ENCODE measurements around the gene TIPRL.

TIPRL gene

DNA sequence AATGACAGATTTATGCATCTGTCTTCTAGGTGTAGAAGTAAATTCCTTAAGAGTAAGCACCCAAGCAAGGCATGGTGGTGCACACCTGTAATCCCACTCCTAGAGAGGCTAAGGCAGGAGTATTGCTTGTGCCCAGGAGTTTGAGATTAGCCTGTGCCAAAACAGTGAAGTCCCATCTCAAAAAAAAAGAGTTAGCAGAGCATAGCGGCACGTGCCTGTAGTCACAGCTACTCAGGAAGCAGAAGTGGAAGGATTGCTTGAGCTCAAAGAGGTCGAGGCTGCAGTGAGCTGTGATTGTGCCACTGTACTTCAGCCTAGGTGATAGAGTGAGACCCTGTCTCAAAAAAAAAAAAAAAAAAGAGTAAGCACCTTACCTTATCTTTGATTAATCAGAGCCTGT is 15.1 kb upstream of the TIPRL start:
- no peaks in the 10 kb centered on the region for H3K36me3 ChIP-seq (ENCODE audit: control insufficient read depth, insufficient read depth, low read length)
- no peak overlapping the region for H3K4me2 ChIP-seq (ENCODE audit: low read length)
- no peaks in the 10 kb centered on the region for H3K4me1 ChIP-seq
- TF ChIP-seq, protein P1, sequence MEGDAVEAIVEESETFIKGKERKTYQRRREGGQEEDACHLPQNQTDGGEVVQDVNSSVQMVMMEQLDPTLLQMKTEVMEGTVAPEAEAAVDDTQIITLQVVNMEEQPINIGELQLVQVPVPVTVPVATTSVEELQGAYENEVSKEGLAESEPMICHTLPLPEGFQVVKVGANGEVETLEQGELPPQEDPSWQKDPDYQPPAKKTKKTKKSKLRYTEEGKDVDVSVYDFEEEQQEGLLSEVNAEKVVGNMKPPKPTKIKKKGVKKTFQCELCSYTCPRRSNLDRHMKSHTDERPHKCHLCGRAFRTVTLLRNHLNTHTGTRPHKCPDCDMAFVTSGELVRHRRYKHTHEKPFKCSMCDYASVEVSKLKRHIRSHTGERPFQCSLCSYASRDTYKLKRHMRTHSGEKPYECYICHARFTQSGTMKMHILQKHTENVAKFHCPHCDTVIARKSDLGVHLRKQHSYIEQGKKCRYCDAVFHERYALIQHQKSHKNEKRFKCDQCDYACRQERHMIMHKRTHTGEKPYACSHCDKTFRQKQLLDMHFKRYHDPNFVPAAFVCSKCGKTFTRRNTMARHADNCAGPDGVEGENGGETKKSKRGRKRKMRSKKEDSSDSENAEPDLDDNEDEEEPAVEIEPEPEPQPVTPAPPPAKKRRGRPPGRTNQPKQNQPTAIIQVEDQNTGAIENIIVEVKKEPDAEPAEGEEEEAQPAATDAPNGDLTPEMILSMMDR (IDR thresholded peaks at IDR 0.05): no peak
- no peak overlapping the region for H3K9ac ChIP-seq
- H2AFZ ChIP-seq: no peak overlapping the region
- no peaks in the 10 kb centered on the region for H3K79me2 ChIP-seq
- no peaks in the 10 kb centered on the region for H3K9me3 ChIP-seq (ENCODE audit: control insufficient read depth, low read length)
- no peak overlapping the region for H3K27ac ChIP-seq
- no peak overlapping the region for H3K4me3 ChIP-seq (ENCODE audit: low read depth, low read length)
- no peaks in the 10 kb centered on the region for H3K27me3 ChIP-seq (ENCODE audit: control insufficient read depth, insufficient read depth, low read length)

DNA sequence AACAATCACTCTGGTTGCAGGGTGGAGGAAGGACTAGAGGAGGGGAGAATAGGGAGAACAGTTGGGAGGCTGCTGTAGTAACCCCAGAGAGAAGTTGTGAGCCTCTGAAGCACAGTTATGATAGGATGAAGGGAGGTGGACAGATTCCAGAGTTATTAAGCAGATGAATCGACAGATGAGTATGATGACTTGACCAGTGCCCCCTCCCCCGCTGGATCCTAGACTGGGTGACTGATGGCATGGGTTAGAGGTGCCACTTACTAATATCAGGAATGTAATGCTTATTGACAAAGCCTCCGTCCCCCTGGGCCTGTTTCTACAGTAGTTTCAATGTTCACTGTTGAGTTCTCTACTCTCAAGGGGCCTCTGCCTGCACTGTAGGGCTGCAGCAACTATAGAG is 14.0 kb upstream of the TIPRL start:
- no peak overlapping the region for H3K27ac ChIP-seq
- TF ChIP-seq, protein P1 (IDR thresholded peaks at IDR 0.05): no peak
- H3K27me3 ChIP-seq (ENCODE audit: control insufficient read depth, insufficient read depth, low read length): no peaks in the 10 kb centered on the region
- H3K4me3 ChIP-seq (ENCODE audit: low read depth, low read length): no peak overlapping the region
- H2AFZ ChIP-seq: no peak overlapping the region
- no peaks in the 10 kb centered on the region for H3K36me3 ChIP-seq (ENCODE audit: control insufficient read depth, insufficient read depth, low read length)
- no peaks in the 10 kb centered on the region for H3K4me1 ChIP-seq
- H3K9me3 ChIP-seq (ENCODE audit: control insufficient read depth, low read length): no peaks in the 10 kb centered on the region
- H3K79me2 ChIP-seq: no peaks in the 10 kb centered on the region
- H3K4me2 ChIP-seq (ENCODE audit: low read length): no peak overlapping the region
- H3K9ac ChIP-seq: no peak overlapping the region

DNA sequence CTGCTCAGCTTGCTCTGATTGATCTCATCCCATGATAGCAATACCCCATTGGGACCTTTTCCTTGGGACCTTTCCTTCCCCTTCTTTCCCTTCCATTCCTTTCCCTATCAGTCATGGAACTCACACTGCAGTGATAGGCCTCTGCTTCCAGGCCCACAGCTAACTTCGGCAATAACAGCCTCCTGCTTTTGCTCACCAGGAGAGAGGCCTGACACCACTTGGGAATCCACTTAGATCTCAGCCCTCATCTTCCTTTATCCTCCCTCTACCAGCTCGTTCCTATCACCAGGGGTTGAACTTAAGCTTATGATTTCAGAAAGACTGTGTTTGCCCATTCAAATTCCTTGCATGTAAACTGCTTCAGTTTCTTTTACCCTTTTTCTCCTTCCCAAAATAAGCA is 11.0 kb upstream of the TIPRL start:
- Histone ChIP-seq H3K27me3 (ENCODE audit: control insufficient read depth, insufficient read depth, low read length) (no peaks in the 10 kb centered on the region), H3K27ac (no peak overlapping the region), H3K9me3 (ENCODE audit: control insufficient read depth, low read length) (no peaks in the 10 kb centered on the region), H3K79me2 (no peaks in the 10 kb centered on the region), H3K36me3 (ENCODE audit: control insufficient read depth, insufficient read depth, low read length) (no peaks in the 10 kb centered on the region), H3K4me1 (no peaks in the 10 kb centered on the region), H3K4me3 (ENCODE audit: low read depth, low read length) (no peak overlapping the region), H2AFZ (peak overlapping the region; percentile 5), H3K9ac (no peak overlapping the region), H3K4me2 (ENCODE audit: low read length) (no peak overlapping the region)
- TF ChIP-seq, protein P1 (IDR thresholded peaks at IDR 0.05): no peak

DNA sequence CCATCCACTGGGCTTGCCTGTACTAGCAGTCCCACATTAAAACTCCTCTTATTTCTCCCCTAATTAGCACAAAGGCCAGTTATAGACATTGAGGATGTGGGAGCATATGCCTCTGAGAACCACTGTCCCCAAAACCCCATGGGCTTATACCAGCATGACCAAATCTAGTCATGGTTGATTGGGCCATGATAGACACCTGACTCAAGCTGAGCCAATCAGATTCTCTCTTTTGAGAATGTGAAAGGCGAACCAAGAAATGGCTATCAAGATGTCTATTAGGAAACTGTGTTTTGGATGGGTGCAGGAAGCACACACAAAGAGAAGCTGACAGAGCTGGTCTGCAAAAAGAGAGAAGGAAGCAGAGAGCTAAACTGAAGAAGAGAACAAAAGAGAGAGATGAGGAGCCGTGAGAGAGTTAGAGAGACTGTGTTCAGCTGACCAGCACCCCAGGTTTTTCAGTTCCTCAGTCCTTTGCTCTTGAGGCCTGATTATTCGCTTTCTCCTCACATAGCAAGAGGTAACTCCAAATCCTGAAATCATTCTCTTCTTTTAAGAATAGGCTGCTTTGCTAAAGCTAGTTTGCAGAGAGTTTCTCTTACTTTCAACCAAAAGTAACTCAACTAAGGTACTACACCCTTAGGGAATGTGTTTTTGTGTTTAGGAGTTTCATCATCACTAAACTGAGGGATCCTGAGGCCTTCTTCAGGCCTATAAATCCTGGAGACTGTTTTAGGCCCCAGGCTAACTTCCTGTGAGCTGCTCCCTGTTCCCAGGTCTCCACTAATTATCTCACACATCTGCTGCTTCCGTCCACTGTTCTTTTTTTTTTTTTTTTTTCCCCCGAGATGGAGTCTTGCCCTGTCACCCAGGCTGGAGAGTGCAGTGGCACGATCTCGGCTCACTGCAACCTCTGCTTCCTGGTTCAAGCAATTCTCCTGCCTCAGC is 7.9 kb upstream of the TIPRL start:
- Histone ChIP-seq H3K4me1 (no peaks in the 10 kb centered on the region), H3K27me3 (ENCODE audit: control insufficient read depth, insufficient read depth, low read length) (no peaks in the 10 kb centered on the region), H3K27ac (no peak overlapping the region), H3K9ac (no peak overlapping the region), H2AFZ (peak overlapping the region; percentile 42), H3K79me2 (no peaks in the 10 kb centered on the region), H3K9me3 (ENCODE audit: control insufficient read depth, low read length) (no peaks in the 10 kb centered on the region), H3K4me3 (ENCODE audit: low read depth, low read length) (no peak overlapping the region), H3K36me3 (ENCODE audit: control insufficient read depth, insufficient read depth, low read length) (no peaks in the 10 kb centered on the region), H3K4me2 (ENCODE audit: low read length) (no peak overlapping the region)
- TF ChIP-seq, protein P1 (IDR thresholded peaks at IDR 0.05): no peak
